Immature natural killer cell (primary cell): ENCODE results near the gene CD300LG. TPM values are rescaled to one million over a fixed set of nuclear protein-coding genes. Genes with fewer than 3 reads are reported as not detected.
A peak's percentile ranks its signal among the peaks of the same experiment; 100 is the strongest.
"Not testable (repeated sequence)": the region's sequence is repeated elsewhere in the genome, so short reads cannot be mapped to it uniquely, and the experiment has no call there.

Experiments used
- DNase-seq, 3 donors: peaks; one replicate each; pipeline ENCODE4 v3.0.0; 2022; ENCODE audit warnings: mixed read lengths in 1 of 3
- H3K27ac Mint-ChIP-seq, 6 donors: one replicate each; pipeline ENCODE4 v1.8.0; 2020; ENCODE audit warnings: mixed read lengths in 6 of 6, mild to moderate bottlenecking in 5 of 6, inconsistent platforms in 4 of 6, moderate library complexity in 3 of 6
- H3K27me3 Mint-ChIP-seq, 3 donors: one replicate each; pipeline ENCODE4 v1.8.0; 2020 to 2021; ENCODE audit warnings: low read depth in 3 of 3, mild to moderate bottlenecking in 3 of 3, mixed read lengths in 3 of 3, moderate library complexity in 3 of 3, inconsistent platforms in 1 of 3
- H3K36me3 Mint-ChIP-seq, 3 donors: one replicate each; pipeline ENCODE4 v1.8.0; 2020; ENCODE audit warnings: mixed read lengths in 3 of 3, inconsistent platforms in 2 of 3, mild to moderate bottlenecking in 2 of 3
- H3K4me1 Mint-ChIP-seq, 2 donors: one replicate each; pipeline ENCODE4 v1.8.0; 2020; ENCODE audit warnings: inconsistent platforms in 2 of 2, mild to moderate bottlenecking in 2 of 2, mixed read lengths in 2 of 2, moderate library complexity in 1 of 2
- H3K4me3 Mint-ChIP-seq, 5 donors: one replicate each; pipeline ENCODE4 v1.8.0; 2020; ENCODE audit warnings: mild to moderate bottlenecking in 5 of 5, mixed read lengths in 5 of 5, inconsistent platforms in 3 of 5, moderate library complexity in 3 of 5
- H3K9me3 Mint-ChIP-seq, 6 donors: one replicate each; pipeline ENCODE4 v1.8.0; 2020; ENCODE audit warnings: mild to moderate bottlenecking in 6 of 6, mixed read lengths in 6 of 6, inconsistent platforms in 4 of 6, moderate library complexity in 3 of 6
- polyA plus RNA-seq, 3 donors: library from polyadenylated mRNA; unstranded; fragments of 300-500 nt; fragmentation: Illumina TruSeq; gene quantifications; one replicate each; pipeline ENCODE4 v1.2.3, GENCODE V29; 2021

The CD300LG gene
- polyA plus RNA-seq, 3 donors from 2014 or later: not detected

- DNase-seq: no peak
- Mint-ChIP-seq H3K27ac (no peak overlapping the region), H3K9me3 (no peaks in the 10 kb centered on the region), H3K36me3 (no peaks in the 10 kb centered on the region), H3K4me3 (no peak overlapping the region), H3K4me1 (no peaks in the 10 kb centered on the region), H3K27me3 (peaks cover 0 to 12% (median 7%) of the 10 kb centered on the region in 3 donors)
Observed at GRCh38 chr17:43882761-43883415, 35.9 kb downstream of the CD300LG start.

GRCh38 chr17:43888548-43888947 is 41.6 kb downstream of the CD300LG start:
- Mint-ChIP-seq H3K4me3 (no peak overlapping the region), H3K27me3 (peaks cover 0 to 18% (median 6%) of the 10 kb centered on the region in 3 donors), H3K27ac (no peak overlapping the region), H3K9me3 (no peaks in the 10 kb centered on the region), H3K4me1 (no peaks in the 10 kb centered on the region), H3K36me3 (no peaks in the 10 kb centered on the region)
- DNase-seq: no peak

- DNase-seq: no peak
- Mint-ChIP-seq H3K27ac (no peak overlapping the region), H3K4me3 (no peak overlapping the region), H3K4me1 (no peaks in the 10 kb centered on the region), H3K9me3 (no peaks in the 10 kb centered on the region), H3K27me3 (peaks cover 0 to 15% (median 2%) of the 10 kb centered on the region in 3 donors), H3K36me3 (no peaks in the 10 kb centered on the region)
Observed at GRCh38 chr17:43890240-43890639, 43.3 kb downstream of the CD300LG start.

- Mint-ChIP-seq H3K36me3 (no peaks in the 10 kb centered on the region), H3K9me3 (no peaks in the 10 kb centered on the region), H3K4me1 (no peaks in the 10 kb centered on the region), H3K4me3 (no peak overlapping the region), H3K27me3 (peaks cover 0 to 21% (median 6%) of the 10 kb centered on the region in 3 donors), H3K27ac (no peak overlapping the region)
- DNase-seq: no peak
Observed at GRCh38 chr17:43891851-43892646, 45.1 kb downstream of the CD300LG start.

GRCh38 chr17:43892647-43892952 is 45.6 kb downstream of the CD300LG start:
- H3K27me3 Mint-ChIP-seq: peaks cover 0 to 22% (median 6%) of the 10 kb centered on the region in 3 donors
- H3K27ac Mint-ChIP-seq: no peak overlapping the region
- no peak for DNase-seq
- no peaks in the 10 kb centered on the region for H3K36me3 Mint-ChIP-seq
- H3K4me1 Mint-ChIP-seq: no peaks in the 10 kb centered on the region
- H3K4me3 Mint-ChIP-seq: no peak overlapping the region
- H3K9me3 Mint-ChIP-seq: no peaks in the 10 kb centered on the region

GRCh38 chr17:43894494-43894893 is 47.5 kb downstream of the CD300LG start:
- not testable (repeated sequence) for H3K4me1 Mint-ChIP-seq, DNase-seq, H3K27ac Mint-ChIP-seq, H3K36me3 Mint-ChIP-seq, H3K4me3 Mint-ChIP-seq, H3K9me3 Mint-ChIP-seq
- H3K27me3 Mint-ChIP-seq: peaks cover 0 to 21% (median 8%) of the 10 kb centered on the region in 3 donors

- peaks cover 0 to 4% of the 10 kb centered on the region in 2 donors for H3K4me1 Mint-ChIP-seq
- no peak overlapping the region for H3K27ac Mint-ChIP-seq
- no peak overlapping the region for H3K4me3 Mint-ChIP-seq
- no peak for DNase-seq
- H3K36me3 Mint-ChIP-seq: no peaks in the 10 kb centered on the region
- H3K9me3 Mint-ChIP-seq: no peaks in the 10 kb centered on the region
- H3K27me3 Mint-ChIP-seq: peaks cover 1 to 21% (median 8%) of the 10 kb centered on the region in 3 donors
Observed at GRCh38 chr17:43897831-43898230, 50.9 kb downstream of the CD300LG start.

- no peaks in the 10 kb centered on the region for H3K36me3 Mint-ChIP-seq
- DNase-seq: no peak
- no peaks in the 10 kb centered on the region for H3K9me3 Mint-ChIP-seq
- H3K27ac Mint-ChIP-seq: no peak overlapping the region
- peaks cover 0 to 4% of the 10 kb centered on the region in 2 donors for H3K4me1 Mint-ChIP-seq
- no peak overlapping the region for H3K4me3 Mint-ChIP-seq
- peaks cover 1 to 21% (median 8%) of the 10 kb centered on the region in 3 donors for H3K27me3 Mint-ChIP-seq
Observed at GRCh38 chr17:43898446-43898845, 51.5 kb downstream of the CD300LG start.

GRCh38 chr17:43900183-43900857 is 53.3 kb downstream of the CD300LG start:
- Mint-ChIP-seq H3K27me3 (peaks cover 3 to 26% (median 12%) of the 10 kb centered on the region in 3 donors), H3K9me3 (no peaks in the 10 kb centered on the region), H3K36me3 (no peaks in the 10 kb centered on the region), H3K4me1 (peaks cover 0 to 4% of the 10 kb centered on the region in 2 donors), H3K27ac (peak overlapping the region in 1 of 6 donors; percentile 34), H3K4me3 (peak overlapping the region; percentile 56 to 74 (median 66))
- DNase-seq: peak; percentile 59 to 63 (median 60)

GRCh38 chr17:43900858-43901754 is 54.1 kb downstream of the CD300LG start:
- Mint-ChIP-seq H3K27ac (no peak overlapping the region), H3K4me3 (peak overlapping the region; percentile 56 to 74 (median 66)), H3K4me1 (peaks cover under 1 to 5% of the 10 kb centered on the region in 2 donors), H3K36me3 (no peaks in the 10 kb centered on the region), H3K9me3 (no peaks in the 10 kb centered on the region), H3K27me3 (peaks cover 3 to 25% (median 12%) of the 10 kb centered on the region in 3 donors)
- no peak for DNase-seq

- DNase-seq: no peak
- Mint-ChIP-seq H3K27ac (no peak overlapping the region), H3K4me1 (peaks cover 9 to 11% of the 10 kb centered on the region in 2 donors), H3K36me3 (no peaks in the 10 kb centered on the region), H3K9me3 (no peaks in the 10 kb centered on the region), H3K4me3 (no peak overlapping the region), H3K27me3 (peaks cover 9 to 22% (median 10%) of the 10 kb centered on the region in 3 donors)
Observed at GRCh38 chr17:43901861-43902589, 55.0 kb downstream of the CD300LG start.

GRCh38 chr17:43905400-43905984 is 58.5 kb downstream of the CD300LG start:
- Mint-ChIP-seq H3K9me3 (no peaks in the 10 kb centered on the region), H3K4me1 (peaks cover 9 to 19% of the 10 kb centered on the region in 2 donors), H3K4me3 (no peak overlapping the region), H3K27ac (no peak overlapping the region), H3K27me3 (peaks cover 6 to 23% (median 12%) of the 10 kb centered on the region in 3 donors), H3K36me3 (no peaks in the 10 kb centered on the region)
- no peak for DNase-seq
